NCI-H2196 treated with DMSO at 0.1 percent for 48 hours (cell line): ENCODE data around the gene NMNAT3.
"Not testable (repeated sequence)": the region's sequence is repeated elsewhere in the genome, so short reads cannot be mapped to it uniquely, and the experiment has no call there.

Experiments
- DNase-seq: peaks from one replicate; lab custom pipeline; 2025; ENCODE audit not compliant: unreplicated experiment; lab: John Stamatoyannopoulos, UW

NMNAT3 gene

DNA sequence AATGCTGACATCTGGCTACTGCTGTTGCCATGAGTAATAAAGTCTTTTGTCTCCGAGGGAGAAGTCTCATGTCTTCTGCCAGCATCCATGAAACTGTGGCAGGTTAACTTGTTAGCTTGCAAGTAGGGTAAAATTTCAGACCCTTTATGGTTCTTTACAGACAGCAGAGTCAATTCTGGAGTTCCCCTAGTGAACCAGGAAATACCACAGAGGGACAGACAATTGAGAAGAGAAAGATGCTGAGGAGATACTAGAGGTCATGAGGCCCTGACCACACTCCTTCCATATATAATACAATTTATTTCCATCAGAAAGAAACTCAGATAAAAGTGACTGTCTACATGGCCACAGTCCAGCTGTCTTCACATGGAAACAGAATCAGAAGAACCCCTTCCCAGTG, 38.1 kb downstream of the NMNAT3 start:
- DNase-seq = no peak

DNA sequence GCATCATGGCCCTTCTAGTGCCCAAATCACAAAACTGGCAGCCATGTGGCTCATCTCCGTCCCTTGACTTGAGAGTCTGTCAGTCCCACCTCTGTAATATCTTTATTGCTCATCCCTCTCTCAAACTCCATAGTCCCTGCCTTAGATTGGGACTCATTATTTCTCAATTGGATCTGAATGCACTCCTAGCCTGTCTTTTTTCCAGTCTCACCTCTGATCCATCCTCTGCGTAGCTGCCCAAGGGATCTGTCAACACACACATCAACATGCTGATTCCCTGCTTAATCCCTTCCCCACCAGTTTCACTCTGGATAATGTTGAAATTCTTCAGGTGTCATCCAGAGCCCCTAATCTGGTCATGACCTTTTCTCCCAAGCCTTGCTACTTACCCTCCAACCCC, 39.3 kb downstream of the NMNAT3 start:
- no peak for DNase-seq

- no peak for DNase-seq
Measured at GRCh38 chr3:139636511-139636910, 41.3 kb downstream of the NMNAT3 start.

- no peak for DNase-seq
Measured at GRCh38 chr3:139634111-139634635, 43.6 kb downstream of the NMNAT3 start.

- no peak for DNase-seq
Measured at GRCh38 chr3:139633511-139633910, 44.3 kb downstream of the NMNAT3 start.

- DNase-seq = no peak
Measured at GRCh38 chr3:139630542-139630941, 47.2 kb downstream of the NMNAT3 start.

- DNase-seq = no peak
Measured at GRCh38 chr3:139629033-139629432, 48.7 kb downstream of the NMNAT3 start.

DNA sequence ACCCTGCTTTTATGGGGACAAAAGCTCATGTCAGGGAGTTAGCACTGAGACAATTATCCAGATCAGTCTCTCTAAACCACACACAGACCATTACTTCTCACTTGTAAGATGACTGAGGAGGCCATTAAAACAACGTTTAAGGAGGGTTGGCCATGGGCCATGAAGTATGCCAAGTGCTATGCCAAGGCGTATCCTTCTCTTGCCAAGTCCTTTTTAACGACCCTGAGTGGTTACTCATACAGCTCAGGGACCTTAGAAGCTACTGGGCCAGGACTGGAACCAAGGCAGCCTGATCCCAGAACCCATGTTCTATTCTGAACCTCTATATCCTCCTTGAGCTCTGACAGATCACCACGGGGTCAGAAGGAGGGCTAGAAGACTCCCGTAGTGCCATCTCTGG, 50.0 kb downstream of the NMNAT3 start:
- no peak for DNase-seq

DNA sequence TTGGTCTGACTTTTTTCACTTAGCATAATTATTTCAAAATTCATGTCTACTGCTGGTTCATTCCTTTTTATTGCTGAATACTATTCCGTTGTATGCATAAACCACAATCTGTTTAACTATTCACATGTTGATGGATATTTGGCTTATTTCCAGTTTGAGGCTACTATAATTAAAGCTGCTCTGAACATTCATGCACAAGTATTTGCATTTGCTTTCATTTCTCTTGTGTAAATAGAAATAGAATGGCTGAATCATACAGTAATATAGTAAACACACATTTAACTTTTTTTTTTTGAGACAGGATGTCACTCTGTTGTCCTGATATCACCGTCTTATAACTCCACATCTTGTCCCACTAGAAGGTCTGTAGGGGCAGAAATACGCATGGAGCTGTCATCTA, 57.3 kb downstream of the NMNAT3 start:
- DNase-seq = no peak

- no peak for DNase-seq
Measured at GRCh38 chr3:139619484-139619883, 58.3 kb downstream of the NMNAT3 start.

- DNase-seq = no peak
Measured at GRCh38 chr3:139617672-139618268, 60.0 kb downstream of the NMNAT3 start.

GRCh38 chr3:139611528-139611927, 66.2 kb downstream of the NMNAT3 start:
- DNase-seq = no peak

- DNase-seq = no peak
Measured at GRCh38 chr3:139610886-139611285, 66.9 kb downstream of the NMNAT3 start.

GRCh38 chr3:139608924-139609323, 68.8 kb downstream of the NMNAT3 start:
- no peak for DNase-seq

DNA sequence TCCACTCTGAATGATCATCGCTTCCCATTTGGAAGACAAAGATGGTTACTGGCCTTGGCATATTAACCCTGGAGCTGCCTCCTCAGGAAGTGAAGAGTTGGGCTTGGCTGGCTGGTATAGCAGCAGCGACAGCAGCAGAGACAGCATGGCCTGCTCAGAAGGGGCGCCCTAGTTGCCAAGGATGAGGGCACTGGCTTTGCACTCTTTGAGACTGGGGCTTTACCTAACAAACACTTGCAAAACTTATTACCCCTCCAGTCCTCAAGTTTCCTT, 69.7 kb downstream of the NMNAT3 start:
- no peak for DNase-seq

GRCh38 chr3:139607257-139608107, 70.3 kb downstream of the NMNAT3 start:
- no peak for DNase-seq

- no peak for DNase-seq
Measured at GRCh38 chr3:139602003-139602402, 75.8 kb downstream of the NMNAT3 start.

- DNase-seq = no peak
Measured at GRCh38 chr3:139601191-139601961, 76.4 kb downstream of the NMNAT3 start.

- DNase-seq = no peak
Measured at GRCh38 chr3:139597947-139598346, 79.8 kb downstream of the NMNAT3 start.

DNA sequence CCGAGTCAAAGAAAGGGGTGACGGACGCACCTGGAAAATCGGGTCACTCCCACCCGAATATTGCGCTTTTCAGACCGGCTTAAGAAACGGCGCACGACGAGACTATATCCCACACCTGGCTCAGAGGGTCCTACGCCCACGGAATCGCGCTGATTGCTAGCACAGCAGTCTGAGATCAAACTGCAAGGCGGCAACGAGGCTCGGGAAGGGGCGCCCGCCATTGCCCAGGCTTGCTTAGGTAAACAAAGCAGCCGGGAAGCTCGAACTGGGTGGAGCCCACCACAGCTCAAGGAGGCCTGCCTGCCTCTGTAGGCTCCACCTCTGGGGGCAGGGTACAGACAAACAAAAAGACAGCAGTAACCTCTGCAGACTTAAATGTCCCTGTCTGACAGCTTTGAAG, 86.6 kb downstream of the NMNAT3 start:
- DNase-seq = not testable (repeated sequence)

GRCh38 chr3:139588450-139588849, 89.3 kb downstream of the NMNAT3 start:
- DNase-seq = no peak

DNA sequence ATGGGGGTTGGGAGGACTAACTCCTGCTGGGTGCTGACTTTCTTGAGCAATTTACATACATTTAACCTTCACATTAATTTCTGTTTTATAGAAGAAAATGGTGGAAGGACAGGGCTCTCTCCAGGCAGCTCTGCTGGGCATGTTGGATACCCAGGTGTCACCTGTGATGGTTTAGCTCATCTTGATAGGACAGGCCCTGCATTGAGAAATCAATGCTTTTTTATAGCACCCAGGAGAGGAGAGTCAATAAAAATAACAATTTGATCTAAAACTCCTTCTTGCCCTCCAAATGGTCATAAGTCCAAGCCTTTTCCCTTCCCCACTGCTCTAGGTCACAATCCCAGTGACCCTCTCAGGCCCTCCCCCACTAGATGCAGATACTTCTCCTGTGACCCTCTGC, 90.0 kb downstream of the NMNAT3 start:
- no peak for DNase-seq
